HEK293T (cell line): Measurements from ENCODE around the gene SOCS2.

Experiments used
- BHLHE40 ChIP-seq: fragments of 450-650 bp; IDR thresholded peaks from 2 replicates; pipeline ENCODE4 v1.6.1; 2016; ENCODE audit warnings: mild to moderate bottlenecking, moderate library complexity, borderline replicate concordance
- CTBP1 ChIP-seq: fragments of 450-650 bp; IDR thresholded peaks from 2 replicates; pipeline ENCODE4 v1.6.1; 2016; ENCODE audit warnings: borderline replicate concordance
- FOXM1 ChIP-seq: fragments of 450-650 bp; IDR thresholded peaks from 2 replicates; pipeline ENCODE4 v1.6.1; 2017; ENCODE audit warnings: mild to moderate bottlenecking, borderline replicate concordance
- HDGF ChIP-seq: fragments of 450-650 bp; IDR thresholded peaks from 2 replicates; pipeline ENCODE4 v1.6.1; 2017; ENCODE audit warnings: antibody characterized with exemption, borderline replicate concordance
- LEF1 ChIP-seq: fragments of 450-650 bp; IDR thresholded peaks from 2 replicates; pipeline ENCODE4 v1.6.1; 2017; ENCODE audit warnings: mild to moderate bottlenecking, borderline replicate concordance
- NFRKB ChIP-seq: fragments of 450-650 bp; IDR thresholded peaks from 2 replicates; pipeline ENCODE4 v1.6.1; 2016; ENCODE audit warnings: mild to moderate bottlenecking, moderate library complexity
- TARDBP ChIP-seq: fragments of 450-650 bp; IDR thresholded peaks from 2 replicates; pipeline ENCODE4 v1.6.1; 2016

- no peak for TF ChIP-seq TARDBP
- no peak for TF ChIP-seq CTBP1
- no peak for TF ChIP-seq BHLHE40
- no peak for TF ChIP-seq NFRKB
- no peak for TF ChIP-seq FOXM1
- no peak for TF ChIP-seq HDGF
- no peak for TF ChIP-seq LEF1
These were observed 32.7 kb upstream of the SOCS2 start for GRCh38 chr12:93539821-93540220.
